ENCODE results near the gene VSTM4. TPM values are rescaled to one million over a fixed set of nuclear protein-coding genes. Genes with fewer than 3 reads are reported as not detected.

The VSTM4 gene
- total and polyA plus RNA-seq, 3 donors from 2014 or later = 25.6 to 35.8 (median 26.0) TPM

DNA sequence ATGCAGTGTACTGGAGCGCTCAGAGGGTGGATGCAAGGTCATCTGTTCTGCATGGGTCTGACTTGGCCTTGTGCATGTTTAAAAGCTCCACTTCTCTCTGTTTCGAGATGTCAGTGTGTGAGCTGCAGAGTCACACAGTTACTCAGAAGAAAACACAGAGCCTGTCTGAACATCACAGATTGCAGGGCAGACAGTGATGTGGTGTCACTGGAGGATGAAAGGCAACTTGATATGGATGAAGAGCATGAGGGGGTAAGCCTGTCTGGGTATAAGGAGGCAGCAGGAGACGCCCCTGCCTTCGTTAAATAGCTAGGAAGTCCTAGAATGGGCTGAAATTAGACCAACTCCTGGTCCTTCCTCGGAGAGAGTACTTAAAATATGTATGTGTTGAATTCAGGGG lies 108.2 kb downstream of the VSTM4 start:
- no peaks in the 10 kb centered on the region for H3K36me3 ChIP-seq (ENCODE audit: low read depth, missing control alignments)
- 57 to 66% methylated on average over 5 of the region's 5 CpGs for WGBS, 2 donors
- H3K9me3 ChIP-seq = no peaks in the 10 kb centered on the region
- H3K4me3 ChIP-seq = no peak overlapping the region
- intact Hi-C loops (cut with DNase I; ENCODE audit: low total_unique reads) = no loop called here
- no peaks in the 10 kb centered on the region for H3K27me3 ChIP-seq
- no peak overlapping the region for H3K27ac ChIP-seq
- no peak for DNase-seq
- TF ChIP-seq POLR2A (IDR thresholded peaks at IDR 0.05) (no peak), CTCF (IDR thresholded peaks at IDR 0.05) (no peak)
- H3K4me1 ChIP-seq = peaks cover 16% of the 10 kb centered on the region

DNA sequence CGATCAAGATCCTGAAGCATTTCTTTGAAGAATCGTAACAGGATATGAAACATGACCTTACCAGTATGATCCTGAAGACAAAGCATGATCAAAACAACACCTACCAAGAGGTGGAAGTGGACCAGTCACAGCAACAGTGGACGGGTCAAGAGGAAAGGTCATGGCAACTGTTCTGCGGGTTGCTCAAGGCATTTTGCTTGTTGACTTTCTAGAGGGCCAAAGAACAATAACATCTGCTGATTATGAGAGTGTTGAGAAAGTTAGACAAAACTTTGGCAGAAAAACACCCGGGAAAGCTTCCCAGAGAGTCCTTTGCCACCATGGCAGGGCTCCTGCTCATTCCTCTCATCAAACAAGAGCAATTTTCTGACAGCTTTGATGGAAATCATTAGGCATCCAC lies 110.1 kb downstream of the VSTM4 start:
- H3K4me3 ChIP-seq = no peak overlapping the region
- 80 to 89% methylated on average over 5 of the region's 5 CpGs for WGBS, 2 donors
- H3K9me3 ChIP-seq = no peaks in the 10 kb centered on the region
- no peak for DNase-seq
- H3K27me3 ChIP-seq = no peaks in the 10 kb centered on the region
- H3K36me3 ChIP-seq (ENCODE audit: low read depth, missing control alignments) = no peaks in the 10 kb centered on the region
- no peak overlapping the region for H3K27ac ChIP-seq
- H3K4me1 ChIP-seq = peaks cover 26% of the 10 kb centered on the region
- intact Hi-C loops (cut with DNase I; ENCODE audit: low total_unique reads) = no loop called here
- TF ChIP-seq POLR2A (IDR thresholded peaks at IDR 0.05) = no peak
- TF ChIP-seq CTCF (IDR thresholded peaks at IDR 0.05) = no peak

- H3K36me3 ChIP-seq (ENCODE audit: low read depth, missing control alignments) = no peaks in the 10 kb centered on the region
- TF ChIP-seq POLR2A (IDR thresholded peaks at IDR 0.05) = no peak
- TF ChIP-seq CTCF (IDR thresholded peaks at IDR 0.05) = no peak
- DNase-seq = peak; percentile 72
- H3K4me3 ChIP-seq = no peak overlapping the region
- intact Hi-C loops (cut with DNase I; ENCODE audit: low total_unique reads) = no loop called here
- 55% methylated on average over 12 to 14 of the region's 17 CpGs for WGBS, 2 donors
- peaks cover 15% of the 10 kb centered on the region for H3K4me1 ChIP-seq
- H3K27ac ChIP-seq = no peak overlapping the region
- H3K9me3 ChIP-seq = no peaks in the 10 kb centered on the region
- no peaks in the 10 kb centered on the region for H3K27me3 ChIP-seq
Measured at GRCh38 chr10:49001870-49002672, 113.3 kb downstream of the VSTM4 start.

DNA sequence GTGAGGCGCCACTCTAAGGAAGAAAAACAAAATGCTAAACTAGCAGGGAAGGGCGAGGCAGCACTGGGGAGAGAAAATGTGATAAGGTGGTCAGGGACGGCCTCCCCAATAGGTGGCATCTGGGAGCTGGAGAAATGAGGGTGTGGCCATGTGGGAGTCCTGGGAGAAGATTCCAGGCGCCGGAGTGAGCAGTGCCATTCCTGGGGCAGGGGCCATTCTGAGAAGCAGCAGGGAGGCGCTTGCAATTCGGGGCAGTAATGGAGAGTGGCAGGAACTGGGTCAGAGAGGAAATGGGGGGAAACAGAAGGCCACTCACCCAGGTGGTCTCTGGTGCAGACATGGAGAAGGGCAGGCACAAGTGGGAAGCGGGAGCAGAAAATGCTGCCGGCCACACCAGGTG lies 113.9 kb downstream of the VSTM4 start:
- TF ChIP-seq POLR2A (IDR thresholded peaks at IDR 0.05) = no peak
- peak in 2 of 3 experiments; percentile 5 to 18 for TF ChIP-seq CTCF (IDR thresholded peaks at IDR 0.05)
- peak; percentile 74 for DNase-seq
- no peaks in the 10 kb centered on the region for H3K27me3 ChIP-seq
- no peak overlapping the region for H3K4me3 ChIP-seq
- intact Hi-C loops (cut with DNase I; ENCODE audit: low total_unique reads) = no loop called here
- WGBS, 2 donors = 64 to 81% methylated on average over 7 to 9 of the region's 9 CpGs
- no peaks in the 10 kb centered on the region for H3K9me3 ChIP-seq
- H3K4me1 ChIP-seq = peaks cover 15% of the 10 kb centered on the region
- H3K27ac ChIP-seq = no peak overlapping the region
- no peaks in the 10 kb centered on the region for H3K36me3 ChIP-seq (ENCODE audit: low read depth, missing control alignments)

Data from testis (tissue), 3 donors.